GM12873 (cell line): ENCODE data around the gene CLN3.

Source experiments
- CTCF ChIP-seq: IDR thresholded peaks from 2 replicates; pipeline ENCODE4 v1.5.1; 2012; ENCODE audit warnings: low read depth, mild to moderate bottlenecking, moderate library complexity, low read length, control low read depth; ENCODE audit not compliant: insufficient read depth; ENCODE audit errors: missing control alignments

The CLN3 gene

GRCh38 chr16:28494121-28494851, 2.4 kb upstream of the CLN3 start, which contains the start of gene APOBR:
TSS of gene APOBR (plus strand) at chr16:28494643. CDS start at chr16:28494682, 39 bp downstream.
- TF ChIP-seq CTCF = no peak

GRCh38 chr16:28492511-28492910, 637 bp upstream of the CLN3 start:
- TF ChIP-seq CTCF = no peak

- TF ChIP-seq CTCF = no peak
These were observed 474 bp downstream of the CLN3 start for GRCh38 chr16:28491230-28491969.

- no peak for TF ChIP-seq CTCF
These were observed 5.6 kb downstream of the CLN3 start for GRCh38 chr16:28486266-28486665.

- TF ChIP-seq CTCF = no peak
These were observed 9.8 kb downstream of the CLN3 start for GRCh38 chr16:28482026-28482425.

GRCh38 chr16:28478506-28479180, 13.2 kb downstream of the CLN3 start:
- TF ChIP-seq CTCF = no peak
